GM12865 (cell line): ENCODE data around the gene SNX32.
A peak's percentile ranks its signal among the peaks of the same experiment; 100 is the strongest.

ENCODE experiments used
- DNase-seq: peaks from one replicate; pipeline ENCODE4 v3.0.0; 2010; ENCODE audit warnings: low read depth
- H3K4me3 ChIP-seq: 2 replicates; pipeline ENCODE4 v1.5.1; 2011; ENCODE audit warnings: mild to moderate bottlenecking, low read depth, low read length, control low read depth
- CTCF ChIP-seq: IDR thresholded peaks from 2 replicates; pipeline ENCODE4 v1.5.1; 2011; ENCODE audit warnings: low read length, control low read depth, low read depth, inconsistent platforms; ENCODE audit not compliant: insufficient read depth; ENCODE audit errors: missing control alignments

Gene SNX32

GRCh38 chr11:65867284-65868071 is 33.7 kb downstream of the SNX32 start:
- no peak overlapping the region for H3K4me3 ChIP-seq
- no peak for DNase-seq
- no peak for TF ChIP-seq CTCF

- no peak for TF ChIP-seq CTCF
- DNase-seq = peak; percentile 39
- no peak overlapping the region for H3K4me3 ChIP-seq
Measured at GRCh38 chr11:65868076-65868667, 34.4 kb downstream of the SNX32 start.

GRCh38 chr11:65868907-65869306 is 35.1 kb downstream of the SNX32 start:
- no peak overlapping the region for H3K4me3 ChIP-seq
- no peak for TF ChIP-seq CTCF
- no peak for DNase-seq

GRCh38 chr11:65869643-65870306 is 36.0 kb downstream of the SNX32 start:
- TF ChIP-seq CTCF = no peak
- no peak for DNase-seq
- no peak overlapping the region for H3K4me3 ChIP-seq

- no peak for DNase-seq
- no peak overlapping the region for H3K4me3 ChIP-seq
- no peak for TF ChIP-seq CTCF
Measured at GRCh38 chr11:65870307-65870658, 36.5 kb downstream of the SNX32 start.

- no peak for DNase-seq
- no peak overlapping the region for H3K4me3 ChIP-seq
- no peak for TF ChIP-seq CTCF
Measured at GRCh38 chr11:65870706-65871681, 37.2 kb downstream of the SNX32 start.
